ENCODE results near the gene CLEC18A. TPM values are rescaled to one million over a fixed set of nuclear protein-coding genes. Genes with fewer than 3 reads are reported as not detected.

CLEC18A gene
- total and polyA plus RNA-seq, 3 donors from 2014 or later, result 10.0 to 15.7 (median 12.6) TPM

DNA sequence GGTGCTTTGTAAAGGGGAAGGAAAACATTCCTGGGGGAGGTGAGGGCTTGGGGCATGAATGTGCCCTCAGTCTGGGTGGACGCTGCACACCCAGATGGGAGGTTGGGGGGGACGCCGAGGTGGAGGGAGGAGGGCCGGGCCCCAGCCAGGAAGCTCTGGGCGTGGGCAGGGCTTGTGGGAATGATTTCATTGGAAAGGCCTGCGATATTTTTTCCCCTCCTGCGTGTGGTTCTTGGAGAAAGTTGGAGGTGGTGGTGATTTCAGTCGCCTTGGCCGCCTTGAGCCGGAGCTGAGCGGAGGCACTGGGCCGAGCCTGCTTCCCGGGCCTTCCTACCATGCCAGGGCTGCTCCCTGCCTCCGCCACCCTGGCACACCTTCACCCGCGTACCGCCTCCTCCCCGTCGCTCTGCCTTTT lies 26.4 kb upstream of the CLEC18A start:
- intact Hi-C loops (cut with DNase I; ENCODE audit: low total_unique reads), result no loop called here
- Histone ChIP-seq H3K9me3 (no peaks in the 10 kb centered on the region), H3K4me1 (peaks cover 14% of the 10 kb centered on the region), H3K27me3 (no peaks in the 10 kb centered on the region), H3K4me3 (no peak overlapping the region), H3K36me3 (ENCODE audit: low read depth, missing control alignments) (no peaks in the 10 kb centered on the region), H3K27ac (peak overlapping the region; percentile 46 to 91)
- DNase-seq, result peak; percentile 53
- TF ChIP-seq, protein P1, sequence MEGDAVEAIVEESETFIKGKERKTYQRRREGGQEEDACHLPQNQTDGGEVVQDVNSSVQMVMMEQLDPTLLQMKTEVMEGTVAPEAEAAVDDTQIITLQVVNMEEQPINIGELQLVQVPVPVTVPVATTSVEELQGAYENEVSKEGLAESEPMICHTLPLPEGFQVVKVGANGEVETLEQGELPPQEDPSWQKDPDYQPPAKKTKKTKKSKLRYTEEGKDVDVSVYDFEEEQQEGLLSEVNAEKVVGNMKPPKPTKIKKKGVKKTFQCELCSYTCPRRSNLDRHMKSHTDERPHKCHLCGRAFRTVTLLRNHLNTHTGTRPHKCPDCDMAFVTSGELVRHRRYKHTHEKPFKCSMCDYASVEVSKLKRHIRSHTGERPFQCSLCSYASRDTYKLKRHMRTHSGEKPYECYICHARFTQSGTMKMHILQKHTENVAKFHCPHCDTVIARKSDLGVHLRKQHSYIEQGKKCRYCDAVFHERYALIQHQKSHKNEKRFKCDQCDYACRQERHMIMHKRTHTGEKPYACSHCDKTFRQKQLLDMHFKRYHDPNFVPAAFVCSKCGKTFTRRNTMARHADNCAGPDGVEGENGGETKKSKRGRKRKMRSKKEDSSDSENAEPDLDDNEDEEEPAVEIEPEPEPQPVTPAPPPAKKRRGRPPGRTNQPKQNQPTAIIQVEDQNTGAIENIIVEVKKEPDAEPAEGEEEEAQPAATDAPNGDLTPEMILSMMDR (IDR thresholded peaks at IDR 0.05), result no peak
- TF ChIP-seq POLR2A (IDR thresholded peaks at IDR 0.05), result no peak
- WGBS, 2 donors, result 50 to 55% methylated on average over 19 of the region's 19 CpGs

DNA sequence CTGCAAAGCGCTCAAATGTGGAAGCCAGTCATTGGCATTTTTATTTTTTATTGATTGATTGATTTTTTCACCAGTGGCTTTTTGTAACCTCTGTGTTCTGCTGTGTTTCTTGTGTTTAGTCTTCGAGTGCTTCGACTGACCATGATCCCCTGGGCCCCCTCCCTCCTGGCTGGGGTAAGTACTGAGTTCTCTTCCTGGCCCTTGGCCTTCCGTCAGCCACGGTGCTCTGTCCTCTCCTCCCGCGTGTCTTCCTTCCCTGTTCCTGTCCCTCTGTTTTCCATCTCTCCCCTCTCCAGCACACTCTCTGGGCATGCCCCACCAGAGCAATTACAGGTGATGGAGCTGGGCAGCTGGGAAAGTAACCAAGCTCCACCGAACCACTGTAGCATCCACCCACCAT lies 25.8 kb upstream of the CLEC18A start:
- no peak overlapping the region for H3K4me3 ChIP-seq
- no peaks in the 10 kb centered on the region for H3K9me3 ChIP-seq
- peaks cover 14% of the 10 kb centered on the region for H3K4me1 ChIP-seq
- TF ChIP-seq, protein P1 (IDR thresholded peaks at IDR 0.05), result no peak
- no peak for TF ChIP-seq POLR2A (IDR thresholded peaks at IDR 0.05)
- WGBS, 2 donors, result 51 to 64% methylated on average over 8 of the region's 8 CpGs
- no peaks in the 10 kb centered on the region for H3K36me3 ChIP-seq (ENCODE audit: low read depth, missing control alignments)
- no peak for DNase-seq
- intact Hi-C loops (cut with DNase I; ENCODE audit: low total_unique reads), result no loop called here
- H3K27ac ChIP-seq, result peak overlapping the region; percentile 46 to 91
- no peaks in the 10 kb centered on the region for H3K27me3 ChIP-seq

- peak overlapping the region in 1 of 2 donors; percentile 85 for H3K27ac ChIP-seq
- intact Hi-C loops (cut with DNase I; ENCODE audit: low total_unique reads), result no loop called here
- no peaks in the 10 kb centered on the region for H3K27me3 ChIP-seq
- H3K36me3 ChIP-seq (ENCODE audit: low read depth, missing control alignments), result no peaks in the 10 kb centered on the region
- no peak for DNase-seq
- 85 to 92% methylated on average over 8 of the region's 8 CpGs for WGBS, 2 donors
- no peak overlapping the region for H3K4me3 ChIP-seq
- H3K4me1 ChIP-seq, result peaks cover 14% of the 10 kb centered on the region
- no peaks in the 10 kb centered on the region for H3K9me3 ChIP-seq
- TF ChIP-seq POLR2A (IDR thresholded peaks at IDR 0.05), result no peak
- TF ChIP-seq, protein P1 (IDR thresholded peaks at IDR 0.05), result no peak
Observed at GRCh38 chr16:69926241-69926640, 24.9 kb upstream of the CLEC18A start.

DNA sequence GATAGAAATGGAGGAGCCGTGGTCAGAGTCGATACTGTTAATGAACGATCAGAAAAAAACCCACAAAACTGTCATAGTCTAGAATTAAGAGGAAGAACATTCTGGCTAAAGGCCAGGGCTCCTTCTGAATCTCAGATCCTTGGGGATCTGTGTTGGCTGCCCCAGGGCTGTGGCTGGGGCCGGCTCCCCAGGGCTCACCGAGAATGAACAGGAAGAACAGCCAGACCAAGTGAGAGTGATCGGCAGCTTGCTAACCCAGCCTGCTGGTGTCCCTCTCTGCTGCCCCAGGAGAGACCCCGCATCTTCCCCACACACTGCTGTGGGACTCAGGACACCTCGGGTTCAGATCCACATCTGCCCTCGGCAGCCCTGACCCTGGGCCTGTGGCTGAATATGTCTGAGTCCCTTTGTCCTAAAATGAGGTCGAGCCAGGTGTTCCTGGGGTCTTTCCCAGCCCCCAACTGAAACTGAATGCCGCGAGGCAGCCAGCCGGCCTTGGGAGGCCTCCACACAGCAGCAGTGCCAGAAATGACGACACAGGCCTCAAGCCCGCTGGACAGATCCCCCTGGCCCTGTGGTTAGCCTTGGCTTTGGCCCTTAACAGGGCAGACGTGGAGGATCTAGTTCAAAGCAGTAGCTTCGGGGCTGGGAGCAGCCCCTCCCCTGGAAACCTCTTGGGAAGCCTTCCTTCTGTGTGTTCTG lies 23.9 kb upstream of the CLEC18A start:
- H3K27ac ChIP-seq, result peak overlapping the region; percentile 65 to 85
- peak; percentile 82 for DNase-seq
- no peaks in the 10 kb centered on the region for H3K36me3 ChIP-seq (ENCODE audit: low read depth, missing control alignments)
- H3K27me3 ChIP-seq, result no peaks in the 10 kb centered on the region
- no peak for TF ChIP-seq POLR2A (IDR thresholded peaks at IDR 0.05)
- TF ChIP-seq, protein P1 (IDR thresholded peaks at IDR 0.05), result no peak
- no peaks in the 10 kb centered on the region for H3K9me3 ChIP-seq
- WGBS, 2 donors, result 44 to 45% methylated on average over 6 to 17 of the region's 17 CpGs
- peaks cover 14% of the 10 kb centered on the region for H3K4me1 ChIP-seq
- H3K4me3 ChIP-seq, result no peak overlapping the region
- intact Hi-C loops (cut with DNase I; ENCODE audit: low total_unique reads), result no loop called here

Data from testis (tissue), 3 donors.